HG03066 (cell line): Measurements from ENCODE around the gene SCTR.

Experiments used
- ATAC-seq: cut with Tn5 transposase; IDR thresholded peaks from one replicate; pipeline ENCODE4 v1.9.1; 2021; ENCODE audit warnings: low read depth; ENCODE audit not compliant: unreplicated experiment

The SCTR gene

DNA sequence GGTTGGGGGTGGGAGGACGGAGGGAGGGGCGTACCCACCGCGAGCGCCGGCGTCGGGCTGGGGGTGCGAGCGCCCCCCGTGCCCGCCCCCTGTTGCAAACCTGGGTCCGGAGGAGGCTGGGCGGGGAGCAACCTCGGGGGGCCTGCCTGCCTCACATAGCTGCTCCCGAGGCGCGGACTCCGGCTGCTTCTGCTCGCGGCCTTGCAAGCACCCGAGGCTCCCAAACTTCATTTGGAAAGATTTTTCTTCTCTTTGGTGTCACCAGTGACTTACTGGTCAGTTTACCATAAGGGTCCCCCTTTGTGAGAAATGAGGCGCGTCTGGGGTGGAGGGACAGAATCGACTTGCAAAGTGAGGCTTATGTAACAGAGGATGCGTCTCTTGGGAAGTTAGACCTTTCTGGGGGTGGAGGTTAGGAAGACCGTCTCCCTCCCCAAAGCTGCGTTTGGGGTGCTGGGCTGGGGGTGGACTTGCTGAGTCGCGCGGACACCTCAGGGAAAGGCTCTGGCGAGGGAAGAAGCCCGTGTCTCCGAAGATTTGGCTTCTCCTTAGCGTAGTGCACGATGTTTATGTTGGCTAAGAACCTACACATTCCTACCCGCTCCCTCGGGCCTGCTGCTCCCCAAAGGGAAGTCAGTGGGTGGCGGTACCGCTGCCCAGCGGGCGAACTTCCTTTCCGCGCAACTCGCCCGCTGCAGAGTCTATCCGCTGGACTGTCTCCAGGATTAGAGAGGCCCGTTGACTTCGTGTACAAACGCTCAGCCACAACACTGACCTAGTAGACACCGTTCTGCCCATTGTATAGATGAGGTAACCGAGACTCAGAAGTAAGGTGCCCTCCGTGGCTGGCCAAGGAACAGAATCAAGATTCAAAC lies 92.1 kb downstream of the SCTR start:
- ATAC-seq, result no peak

DNA sequence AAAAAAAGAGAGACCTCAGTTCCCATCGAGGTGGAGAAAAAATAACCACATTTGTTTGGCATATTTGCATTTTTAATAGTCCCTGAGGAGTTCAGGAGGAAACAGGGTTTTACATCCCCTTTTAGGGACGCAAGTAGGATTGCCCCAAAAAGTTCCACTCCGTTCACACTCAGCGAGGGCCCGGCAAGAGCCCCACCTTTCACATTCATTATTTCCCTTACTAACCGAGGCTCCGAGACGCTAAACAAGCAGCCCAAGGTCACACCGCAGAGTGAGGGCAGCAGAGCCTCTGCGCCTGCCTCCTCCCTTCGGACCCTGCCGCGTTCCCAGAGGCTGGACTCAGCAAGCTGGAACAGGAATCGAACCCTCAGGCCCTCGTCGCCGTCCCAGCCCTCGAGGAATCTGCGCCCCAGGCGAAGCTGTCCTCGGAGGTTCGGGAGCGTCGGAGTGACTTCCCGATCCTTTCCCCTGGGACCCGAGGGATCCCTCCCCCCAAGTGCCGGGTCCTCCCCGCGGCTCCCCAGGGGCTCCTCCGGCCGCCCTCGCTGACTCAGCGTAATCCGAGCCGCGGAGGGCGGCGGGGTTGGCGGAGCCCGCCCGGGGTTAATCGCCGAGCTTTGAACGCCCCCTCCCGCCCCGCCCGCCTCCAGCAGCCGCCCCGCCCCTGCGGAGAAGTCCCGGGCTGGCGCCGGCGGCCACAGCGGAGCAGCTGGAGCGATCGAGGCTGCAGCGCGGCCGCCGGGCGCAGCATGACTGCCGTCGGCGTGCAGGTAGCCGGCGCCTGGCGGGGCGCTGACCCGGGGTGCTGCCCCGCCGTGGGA lies 92.9 kb downstream of the SCTR start, which contains the start of gene TMEM37:
TMEM37 (plus strand) TSS at position 700 of the 821 bp plus-strand sequence; CDS start at position 750, 50 bp downstream.
- ATAC-seq, result peak; percentile 57

DNA sequence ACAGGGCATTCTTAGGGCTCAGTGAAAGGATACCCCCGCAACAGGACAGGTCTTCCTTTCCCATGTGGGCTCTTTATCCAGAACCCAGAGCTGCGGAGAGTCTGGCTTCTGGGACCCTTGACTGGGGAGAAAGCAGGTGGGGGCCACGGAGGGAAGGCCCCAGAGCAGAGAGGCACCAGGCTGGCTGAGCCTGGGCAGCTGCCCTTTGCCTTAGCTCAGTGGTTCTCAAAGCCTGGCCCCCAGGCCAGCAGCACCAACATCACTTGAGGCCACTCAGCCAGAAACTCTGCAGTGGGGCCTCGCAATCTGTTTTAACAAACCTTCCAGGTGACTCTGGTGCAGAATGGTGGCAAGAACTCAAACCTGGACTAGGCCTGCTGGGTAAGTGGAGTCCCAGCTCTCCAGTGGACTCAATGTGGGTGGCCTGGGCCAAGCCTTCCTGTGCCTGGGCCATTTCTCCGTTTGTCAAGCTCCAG lies 94.2 kb downstream of the SCTR start:
- ATAC-seq, result no peak

DNA sequence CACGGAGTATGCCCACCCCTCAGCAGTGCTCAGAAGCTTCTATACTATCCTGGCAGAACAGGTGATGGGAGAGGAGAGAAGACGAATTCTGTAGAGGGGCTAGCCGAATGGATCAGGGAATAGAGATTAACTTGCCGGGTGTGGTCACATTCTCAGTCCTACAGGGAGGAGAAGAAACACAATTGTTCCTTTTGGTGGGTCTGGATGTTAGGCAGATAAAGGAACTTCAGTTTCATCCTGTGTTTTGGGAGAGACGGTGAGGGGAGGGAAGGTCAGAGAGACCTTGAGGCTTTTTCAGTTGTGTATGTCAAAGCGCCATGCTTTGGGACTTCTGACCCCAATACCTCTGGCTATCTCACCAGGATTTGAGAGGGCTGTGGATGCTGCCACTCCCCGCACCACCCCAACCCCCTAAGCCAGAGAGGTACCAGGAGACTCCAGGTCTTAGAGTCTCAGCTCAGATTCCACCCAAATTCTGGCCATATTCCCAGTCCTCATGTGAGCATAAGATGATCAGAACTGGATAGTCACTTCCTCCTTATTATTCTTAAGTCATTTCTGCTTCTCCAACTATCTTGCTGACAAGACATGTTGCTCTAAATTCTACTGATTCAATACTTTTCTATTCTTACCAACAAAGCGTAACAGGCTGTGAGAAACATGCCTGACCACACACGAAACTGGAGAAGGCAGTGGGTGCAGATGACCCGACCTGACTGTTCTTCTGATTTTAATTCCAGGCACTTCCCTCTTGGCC lies 94.9 kb downstream of the SCTR start:
- ATAC-seq, result no peak

DNA sequence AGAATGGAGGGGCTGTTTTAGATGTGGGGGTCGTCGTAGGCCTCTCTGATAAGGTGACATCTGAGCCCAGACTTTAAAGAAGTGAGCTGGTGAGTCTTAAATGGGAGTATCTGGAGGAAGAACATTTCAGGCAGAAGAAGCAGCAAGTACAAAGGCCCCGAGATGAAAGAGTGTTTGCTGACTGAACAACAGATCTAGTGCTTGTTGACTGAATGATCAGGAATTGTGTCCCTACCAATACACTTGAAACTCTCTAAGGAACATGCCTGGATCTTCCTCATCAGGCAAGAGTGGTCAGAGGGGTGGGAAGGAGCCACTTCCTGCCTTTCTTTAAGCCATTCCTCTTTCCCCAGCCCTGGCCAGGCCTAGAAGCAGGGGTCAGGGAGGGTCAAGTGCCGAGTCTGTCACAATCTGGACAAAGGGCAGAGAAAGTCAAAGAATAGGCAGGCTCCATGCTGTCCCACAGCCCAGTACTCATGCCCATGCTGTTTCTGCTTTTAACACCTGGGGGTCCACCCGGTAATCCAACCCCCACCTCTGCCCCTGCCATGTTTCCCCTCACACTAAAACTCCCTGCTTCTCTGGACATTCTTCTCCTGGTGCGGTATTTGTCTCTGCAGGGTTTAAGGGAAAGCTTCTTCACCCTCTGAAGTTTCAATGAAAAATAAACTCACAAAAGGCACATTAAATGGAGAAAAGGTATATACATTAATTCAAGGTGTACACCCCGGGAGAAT lies 95.6 kb downstream of the SCTR start:
- no peak for ATAC-seq

DNA sequence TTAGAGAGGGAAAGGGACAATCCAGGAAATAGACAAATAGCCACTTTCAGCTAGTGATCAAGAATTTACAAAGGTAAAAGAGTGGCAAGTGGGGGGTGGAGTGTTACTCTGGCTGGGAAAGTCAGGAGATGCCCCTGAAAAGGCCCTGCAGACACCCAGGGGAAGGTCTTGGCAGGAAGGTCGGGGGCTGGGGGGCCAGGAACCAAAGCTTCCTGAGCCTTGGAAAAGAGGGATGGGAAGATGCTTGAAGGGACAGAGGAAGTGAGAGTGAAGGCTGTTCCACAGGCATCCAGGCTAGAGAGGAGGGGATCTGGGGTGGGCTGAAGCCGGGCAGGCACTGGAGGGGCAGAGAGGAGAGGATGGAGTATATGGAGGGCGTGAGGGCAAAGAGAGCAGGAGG lies 96.5 kb downstream of the SCTR start:
- ATAC-seq, result no peak

DNA sequence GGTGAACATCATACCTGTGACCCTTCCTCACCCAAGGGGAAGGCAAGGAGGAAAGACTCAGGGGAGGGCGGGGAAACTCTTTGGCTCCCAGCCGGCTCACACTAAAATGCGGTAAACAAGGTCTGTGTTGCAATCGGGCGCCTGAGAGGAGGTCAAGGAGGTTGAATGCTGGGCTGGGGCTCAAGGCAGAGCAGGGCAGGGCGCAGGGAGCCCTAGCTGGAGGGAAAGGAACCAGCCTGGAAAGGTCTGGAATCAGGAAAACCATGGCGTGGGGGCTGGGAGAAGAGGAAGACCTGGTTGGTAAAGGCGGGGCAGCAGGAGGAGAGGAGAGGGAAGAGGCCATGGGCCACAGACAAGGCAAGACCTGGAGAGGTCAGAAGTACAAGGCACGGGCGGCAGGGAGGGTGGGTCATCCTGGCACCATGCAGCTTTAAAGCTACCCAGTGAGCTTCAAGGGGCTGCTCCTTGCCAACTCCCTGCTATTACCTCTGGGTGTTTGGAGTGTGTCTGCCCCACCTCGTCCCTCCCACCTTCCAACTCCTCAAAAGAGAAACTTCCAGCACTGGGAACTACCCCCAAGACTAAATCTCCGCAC lies 97.4 kb downstream of the SCTR start:
- ATAC-seq, result no peak

DNA sequence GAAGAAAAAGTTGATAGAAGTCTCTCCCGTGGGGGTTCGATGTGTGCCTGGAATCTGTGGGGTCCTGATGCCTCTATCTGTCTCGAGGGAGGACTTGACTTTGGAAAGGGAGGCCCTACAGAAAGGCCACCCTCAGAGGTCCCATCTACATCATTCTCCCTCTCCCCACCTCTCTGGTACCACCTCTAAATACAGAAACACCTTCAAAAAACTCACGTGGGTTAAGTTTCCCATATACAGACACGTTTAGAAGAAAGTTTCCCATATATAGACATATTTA lies 97.9 kb downstream of the SCTR start:
- ATAC-seq, result no peak

DNA sequence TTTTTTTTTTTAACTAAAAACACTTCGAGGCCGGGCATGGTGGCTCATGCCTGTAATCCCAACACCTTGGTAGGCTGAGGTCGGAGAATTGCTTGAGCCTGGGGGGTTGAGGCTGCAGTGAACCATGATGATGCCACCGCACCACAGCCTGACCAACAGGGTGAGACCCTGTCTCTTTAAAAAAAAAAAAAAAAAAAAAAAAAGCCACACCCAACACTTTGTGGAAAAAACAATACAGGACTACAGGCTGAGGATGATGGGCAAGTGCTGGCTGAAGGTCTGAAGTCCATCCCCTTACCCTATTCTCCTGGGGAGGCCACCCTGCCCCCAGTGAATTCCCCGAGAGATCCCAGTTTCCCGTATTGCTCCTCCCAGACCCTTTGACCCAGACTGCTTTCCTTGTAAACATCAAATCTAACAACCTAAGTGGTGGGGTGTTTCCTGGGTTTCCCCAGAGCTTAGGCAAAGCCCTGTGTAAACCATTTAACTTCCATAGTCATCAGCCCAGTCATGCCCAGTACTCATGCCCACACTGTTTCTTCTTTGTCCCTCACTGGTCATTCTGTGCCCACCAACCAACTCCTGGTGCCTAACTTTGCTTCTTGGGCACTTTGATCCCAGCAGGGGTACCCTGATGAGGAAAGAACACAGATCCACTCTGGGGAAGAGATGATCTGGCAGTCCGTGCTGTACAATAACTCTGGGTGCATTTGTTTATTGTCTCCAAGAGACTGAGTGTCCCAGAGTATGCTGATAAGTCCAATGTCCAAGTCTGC lies 98.5 kb downstream of the SCTR start:
- no peak for ATAC-seq

DNA sequence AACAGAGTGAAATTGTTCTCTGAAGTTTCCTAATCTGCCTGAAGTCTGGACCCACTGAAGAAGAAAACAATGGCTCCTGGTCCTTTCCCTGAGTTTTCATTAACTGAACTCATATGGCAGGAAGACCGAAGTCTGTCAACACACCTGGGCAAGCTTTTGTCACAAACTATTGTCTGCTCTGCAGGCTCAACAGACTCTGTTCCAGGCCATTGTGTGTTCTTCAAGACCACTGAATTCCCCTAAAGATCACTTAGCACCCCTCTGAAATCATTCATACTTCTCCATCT lies 99.2 kb downstream of the SCTR start:
- ATAC-seq, result no peak

DNA sequence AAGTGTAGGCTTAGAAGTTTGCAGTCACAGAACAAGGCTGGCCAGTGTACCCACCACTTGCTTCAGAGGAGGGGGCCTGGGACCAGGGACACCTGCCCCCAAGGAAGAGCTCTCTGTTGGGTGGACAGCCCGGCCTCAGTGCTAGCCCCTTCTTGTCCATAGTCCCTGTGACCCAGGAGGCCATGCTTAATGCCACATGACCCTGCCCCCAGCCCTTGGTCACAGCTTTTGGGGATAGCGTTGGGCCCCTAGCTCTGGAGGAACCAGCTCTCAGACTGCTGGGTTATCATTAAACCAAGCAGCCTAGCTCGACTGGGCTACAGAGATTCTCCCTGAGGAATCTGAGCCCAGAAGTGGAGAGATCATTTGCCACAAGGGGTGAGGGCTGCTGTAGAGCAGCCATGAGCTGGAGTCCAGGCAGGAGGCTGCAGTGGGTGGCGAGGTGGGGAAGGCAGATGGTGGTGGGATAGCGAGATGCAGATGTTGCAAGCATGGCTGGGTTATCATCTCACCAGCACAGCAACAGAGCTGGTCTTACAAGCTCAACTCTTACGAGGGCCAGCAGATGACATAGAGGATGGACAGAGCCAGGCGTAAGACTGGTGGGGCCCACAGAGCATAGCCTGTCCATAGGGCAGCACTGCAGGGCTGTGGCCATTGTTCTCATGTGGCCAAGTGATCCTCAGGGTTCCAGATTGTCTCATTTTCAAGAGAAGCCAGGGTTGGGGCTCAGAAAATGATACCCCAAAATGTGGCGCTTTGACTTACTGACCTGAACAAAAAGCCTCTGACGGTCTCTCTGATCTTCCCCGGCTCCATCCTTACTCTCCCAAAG lies 99.8 kb downstream of the SCTR start:
- no peak for ATAC-seq

DNA sequence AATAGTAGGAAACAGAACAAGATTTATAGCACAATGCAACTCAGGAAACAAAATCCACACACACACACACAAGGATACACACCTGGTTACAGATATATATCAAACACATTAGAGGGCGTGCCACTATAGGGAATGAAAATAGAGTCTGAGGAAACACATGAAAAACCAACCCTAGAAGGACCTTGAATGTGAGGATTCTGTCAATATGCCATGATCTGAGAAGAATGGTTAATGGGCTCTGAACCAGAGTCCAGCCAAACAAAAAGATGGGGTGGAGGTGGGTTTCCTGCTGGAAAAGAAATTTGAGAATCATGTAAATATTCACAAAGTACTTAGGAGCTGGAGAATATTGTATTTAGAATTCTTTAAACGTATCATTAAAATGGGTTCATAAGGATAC lies 100.5 kb downstream of the SCTR start:
- no peak for ATAC-seq

DNA sequence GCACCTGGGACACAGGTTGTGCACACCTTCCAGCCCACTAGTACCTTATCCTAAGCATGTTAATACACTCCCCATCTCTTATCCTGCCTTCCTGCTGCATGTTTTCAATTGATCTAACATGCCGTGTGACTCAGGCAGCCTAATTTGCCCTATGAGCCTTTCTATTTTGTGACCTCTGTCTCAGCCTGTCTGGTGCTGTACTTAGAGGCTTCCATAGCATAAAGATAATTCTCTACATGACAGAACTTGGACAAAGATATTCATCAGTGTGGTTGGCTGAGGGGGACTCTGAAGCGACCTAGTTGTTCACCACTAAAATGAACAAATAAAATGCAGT lies 101.2 kb downstream of the SCTR start:
- no peak for ATAC-seq

DNA sequence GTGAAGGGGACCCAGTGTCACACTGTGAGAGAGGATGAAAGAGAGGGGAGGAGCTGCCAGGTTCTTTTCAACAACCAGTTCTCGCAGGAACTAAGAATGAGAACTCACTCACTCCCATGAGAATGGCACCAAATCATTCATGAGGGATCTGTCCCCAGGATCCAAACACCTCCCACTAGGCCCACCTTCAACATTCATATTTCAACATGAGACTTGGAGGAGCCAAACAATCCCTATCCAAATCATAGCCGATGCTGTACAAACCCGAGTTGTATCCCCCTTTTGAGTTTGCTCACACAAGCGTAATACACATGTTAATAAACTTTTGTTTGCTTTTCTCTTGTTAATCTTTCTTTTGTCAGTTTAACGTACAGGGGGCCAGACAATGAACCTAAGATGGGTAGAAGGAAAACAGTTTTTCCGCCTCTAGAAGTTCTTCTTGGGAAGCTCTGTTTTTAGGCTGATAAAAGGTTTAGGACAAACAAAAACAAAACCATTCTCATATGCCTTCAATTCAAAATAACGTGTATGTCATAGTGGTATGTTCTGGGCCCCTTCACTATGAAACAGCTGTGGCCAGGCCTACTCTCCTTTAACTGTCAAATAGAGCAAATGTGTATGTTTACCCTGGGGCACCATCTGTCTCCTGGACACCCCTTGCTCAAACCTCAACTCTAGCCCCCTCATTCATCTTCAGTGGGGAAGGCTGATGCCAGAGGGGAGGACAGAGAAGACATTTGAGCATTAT lies 101.7 kb downstream of the SCTR start:
- ATAC-seq, result no peak

DNA sequence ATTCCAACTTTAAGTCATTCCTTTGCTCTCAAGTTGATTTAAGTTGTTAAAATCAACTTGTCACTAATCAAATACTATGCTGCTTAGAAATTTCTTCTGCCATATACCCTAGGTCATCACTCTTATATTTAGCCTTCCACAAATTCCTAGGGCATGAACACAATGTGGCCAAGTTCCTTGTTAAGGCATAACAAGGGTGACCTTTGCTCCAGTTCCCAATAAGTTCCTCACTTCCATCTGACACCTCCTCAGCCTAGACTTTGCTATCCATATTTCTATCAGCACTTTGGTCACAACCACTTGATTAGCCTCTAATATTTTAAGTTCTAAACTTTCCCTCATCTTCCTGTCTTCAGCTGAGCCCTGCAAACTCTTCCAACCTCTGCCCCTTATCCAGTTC lies 102.5 kb downstream of the SCTR start:
- ATAC-seq, result no peak

DNA sequence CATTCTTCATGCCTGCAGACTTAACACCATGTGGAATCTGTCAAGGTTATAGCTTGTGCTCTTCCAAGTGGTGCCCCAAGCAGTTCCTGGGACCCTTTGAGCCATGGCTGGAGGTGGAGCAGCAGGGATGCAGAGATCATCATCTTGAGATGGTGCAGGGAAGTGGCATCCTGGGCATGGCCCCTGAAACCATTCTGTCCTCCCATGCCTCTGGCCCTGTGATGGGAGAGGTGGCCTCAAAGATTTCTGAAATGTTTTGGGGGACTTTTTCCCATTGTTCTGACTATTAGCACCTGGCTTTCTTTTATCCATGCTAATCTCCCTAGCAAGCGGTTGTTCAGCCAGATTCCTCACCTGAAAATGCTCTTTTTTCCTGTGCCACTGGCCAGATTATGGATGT lies 103.0 kb downstream of the SCTR start:
- no peak for ATAC-seq

DNA sequence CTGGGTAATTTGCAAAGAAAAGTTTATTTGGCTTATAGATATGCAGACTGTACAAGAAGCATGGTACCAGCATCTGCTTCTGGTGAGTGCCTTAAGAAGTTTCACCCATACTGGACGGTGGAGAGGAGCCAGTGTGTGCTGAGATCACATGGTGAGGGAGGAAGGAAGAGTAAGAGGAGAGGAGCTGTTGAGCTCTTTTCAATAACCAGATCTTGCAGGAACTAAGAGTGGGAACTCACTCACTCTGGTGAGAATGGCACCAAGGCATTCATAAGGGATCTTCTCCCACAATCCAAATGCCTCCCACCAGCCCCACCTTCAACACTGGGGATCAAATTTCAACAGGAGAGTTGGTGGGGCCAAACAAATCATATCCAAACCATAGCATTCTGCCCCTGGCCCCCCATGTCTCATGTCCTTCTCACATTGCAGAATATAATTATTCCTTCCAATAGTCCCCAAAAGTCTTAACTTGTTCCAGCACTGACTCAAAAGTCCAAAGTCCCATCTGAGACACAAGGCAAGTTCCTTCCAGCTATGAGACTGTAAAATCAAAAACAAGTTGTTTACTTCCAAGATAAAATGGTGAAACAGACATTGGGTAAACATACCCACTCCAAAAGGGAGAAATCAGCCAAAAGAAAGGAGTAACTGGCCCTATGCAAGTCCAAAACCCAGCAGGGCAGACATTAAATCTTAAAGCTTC lies 104.3 kb downstream of the SCTR start:
- ATAC-seq, result no peak
